Activated naive CD4-positive, alpha-beta T cell treated with anti-CD3 and anti-CD28 coated beads, Interleukin-2, amount 50 U/mL, for 72 hours (primary cell): Measurements from ENCODE around the gene NOX5. TPM values are rescaled to one million over a fixed set of nuclear protein-coding genes. Genes with fewer than 3 reads are reported as not detected.

Experiments
- ATAC-seq, 2 donors: fragments of 150-1000 bp; cut with Tn5 transposase; 2 replicates each; pipeline ENCODE4 v1.10.0; 2021; ENCODE audit warnings: mild to moderate bottlenecking in 2 of 2, moderate library complexity in 2 of 2
- DNase-seq, 2 donors: peaks; one replicate each; pipeline ENCODE4 v3.0.0; 2021 to 2022; ENCODE audit warnings: low spot score in 2 of 2
- H3K27ac Mint-ChIP-seq, 2 donors: one replicate each; pipeline ENCODE4 v1.8.0; 2022; ENCODE audit warnings: mild to moderate bottlenecking in 2 of 2, mixed read lengths in 2 of 2
- H3K36me3 Mint-ChIP-seq, 2 donors: one replicate each; pipeline ENCODE4 v1.8.0; 2022; ENCODE audit warnings: mixed read lengths in 2 of 2
- H3K9me3 Mint-ChIP-seq, 2 donors: one replicate each; pipeline ENCODE4 v1.8.0; 2022; ENCODE audit warnings: mixed read lengths in 2 of 2
- total RNA-seq, 2 donors: library from RNA; stranded (reverse); gene quantifications; one replicate each; pipeline ENCODE4 v1.2.3, GENCODE V29; 2022

NOX5 gene
- total RNA-seq, 2 donors from 2014 or later, result 0.23 TPM; not detected in 1

DNA sequence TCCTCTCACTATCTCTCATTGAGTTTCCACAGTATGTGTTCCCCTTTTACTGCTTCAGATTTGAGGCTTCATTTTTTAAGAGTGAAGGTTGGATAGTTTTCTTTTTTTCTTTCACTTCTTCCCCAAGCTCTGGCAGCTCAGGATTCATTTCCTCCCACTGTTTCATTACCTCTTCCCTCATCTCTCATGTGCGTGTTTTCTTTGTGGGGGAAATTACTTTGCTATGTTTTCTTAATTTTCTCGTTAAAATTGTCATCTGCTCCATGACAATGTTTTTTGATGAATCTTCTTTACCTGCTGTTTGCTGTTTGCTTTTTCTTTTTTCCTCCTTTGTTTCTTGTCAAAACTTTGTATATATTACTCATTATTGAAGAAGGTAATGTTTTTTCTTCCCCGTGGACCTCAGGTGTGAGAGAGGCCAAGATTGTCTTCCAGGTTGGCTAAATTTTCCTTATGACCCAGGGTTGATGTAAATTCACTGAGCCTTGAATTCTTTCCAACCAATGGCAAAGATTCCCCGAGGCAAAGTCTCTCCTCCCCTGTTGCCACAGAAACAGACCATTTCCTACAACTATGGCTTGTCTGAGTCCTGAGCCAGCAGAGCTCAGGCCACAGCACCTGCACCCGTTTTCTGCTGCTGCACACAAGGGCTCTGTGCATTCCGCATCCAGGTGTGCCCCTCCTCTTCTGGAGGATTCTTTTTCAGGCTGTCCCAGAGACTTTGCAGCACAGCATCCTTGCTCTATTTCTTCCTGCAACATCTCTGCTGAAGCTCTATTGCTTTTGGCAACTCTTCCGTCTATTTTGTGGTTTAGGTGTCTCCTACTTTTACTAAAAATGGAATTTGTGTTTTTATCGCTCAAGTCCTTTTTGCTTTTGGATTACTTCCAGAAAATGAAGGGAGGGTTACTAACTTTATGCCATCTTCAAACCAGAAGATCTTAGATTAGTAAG lies 66.1 kb downstream of the NOX5 start:
- H3K9me3 Mint-ChIP-seq, result no peaks in the 10 kb centered on the region

DNA sequence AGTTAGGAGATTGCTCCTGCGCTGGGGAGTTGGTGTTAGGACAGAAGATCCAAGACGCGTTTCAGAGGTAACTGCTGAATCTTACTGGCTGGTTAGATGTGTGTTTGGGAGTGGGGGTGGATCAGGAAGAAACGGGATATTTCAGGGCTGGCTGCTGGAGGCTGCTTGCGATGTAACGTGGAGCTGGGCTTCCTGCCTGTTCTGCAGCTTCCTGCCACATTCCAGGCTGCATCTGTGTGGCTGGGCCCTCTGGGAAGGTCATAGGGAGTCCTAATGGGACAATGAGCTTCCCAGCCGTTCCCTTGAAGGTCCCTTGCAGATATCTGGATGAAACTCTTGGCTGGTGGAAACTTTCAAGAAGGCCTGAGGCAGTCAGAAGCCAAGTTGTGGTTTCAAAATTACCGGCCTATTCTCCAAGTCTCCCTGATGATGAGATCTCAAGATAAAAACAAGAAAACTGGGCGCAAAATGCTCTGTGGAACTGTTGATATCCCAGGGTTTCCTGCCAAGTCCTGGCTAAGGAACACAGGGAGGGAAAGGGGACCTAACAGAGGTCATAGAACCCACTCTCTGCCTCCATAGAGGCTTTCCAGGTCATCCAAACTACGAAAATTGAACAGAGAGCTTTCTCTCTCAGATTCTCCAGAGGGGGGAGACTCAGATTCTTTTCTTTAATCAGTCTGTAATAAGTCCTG lies 67.0 kb downstream of the NOX5 start:
- Mint-ChIP-seq H3K27ac (peak overlapping the region in 1 of 2 donors; percentile 67), H3K9me3 (no peaks in the 10 kb centered on the region), H3K36me3 (no peaks in the 10 kb centered on the region)
- ATAC-seq (no peak), DNase-seq (no peak)

More for the DNA sequence above, 66.1 kb downstream of the NOX5 start:
- Mint-ChIP-seq H3K36me3 (no peaks in the 10 kb centered on the region), H3K27ac (peak overlapping the region in 1 of 2 donors; percentile 67)
- ATAC-seq (no peak), DNase-seq (no peak)

DNA sequence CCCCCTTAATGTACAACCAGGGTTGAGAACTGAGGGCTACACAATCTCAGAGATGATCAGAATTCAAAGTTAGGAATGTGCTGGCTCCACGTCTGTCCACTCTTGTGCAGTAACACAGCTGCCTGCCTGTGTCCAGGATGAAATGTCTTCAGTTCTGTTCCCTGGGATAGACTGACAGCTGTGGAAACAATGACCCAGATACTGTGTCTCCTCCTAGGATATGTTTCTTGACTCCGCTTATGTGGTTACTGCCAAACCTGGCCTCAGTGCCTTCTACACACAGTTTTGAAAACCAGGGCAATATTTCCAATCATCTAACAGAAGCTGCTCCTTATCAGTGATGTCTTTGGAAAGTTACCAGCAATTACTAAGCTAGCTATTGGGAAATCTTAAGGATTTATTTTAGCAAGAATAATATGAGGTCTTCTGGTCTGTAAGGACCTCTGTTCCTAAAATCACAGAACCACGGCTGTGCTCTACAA lies 67.6 kb downstream of the NOX5 start:
- DNase-seq, result no peak
- H3K9me3 Mint-ChIP-seq, result no peaks in the 10 kb centered on the region
- no peak for ATAC-seq
- H3K27ac Mint-ChIP-seq, result no peak overlapping the region
- H3K36me3 Mint-ChIP-seq, result no peaks in the 10 kb centered on the region

DNA sequence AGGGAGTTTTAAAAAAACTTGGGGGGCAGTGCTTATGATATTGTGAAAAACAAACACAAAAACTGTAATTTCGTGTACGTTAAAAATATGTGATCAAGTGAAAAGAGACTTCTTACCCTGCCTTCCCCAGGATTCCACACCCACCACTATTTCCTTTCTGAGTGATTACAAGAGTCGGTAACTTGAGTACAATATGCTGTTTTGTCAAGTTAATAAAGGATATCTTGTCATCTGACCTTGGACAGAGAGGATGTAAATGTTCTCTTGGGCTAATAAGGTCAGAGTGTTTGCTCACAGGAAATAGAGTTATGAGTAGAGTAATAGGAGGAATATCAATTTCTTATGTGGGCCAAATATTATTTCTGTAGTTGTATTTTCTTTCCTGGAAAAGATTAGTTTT lies 68.1 kb downstream of the NOX5 start:
- no peak overlapping the region for H3K27ac Mint-ChIP-seq
- DNase-seq (no peak), ATAC-seq (no peak)
- H3K36me3 Mint-ChIP-seq, result no peaks in the 10 kb centered on the region
- H3K9me3 Mint-ChIP-seq, result no peaks in the 10 kb centered on the region

DNA sequence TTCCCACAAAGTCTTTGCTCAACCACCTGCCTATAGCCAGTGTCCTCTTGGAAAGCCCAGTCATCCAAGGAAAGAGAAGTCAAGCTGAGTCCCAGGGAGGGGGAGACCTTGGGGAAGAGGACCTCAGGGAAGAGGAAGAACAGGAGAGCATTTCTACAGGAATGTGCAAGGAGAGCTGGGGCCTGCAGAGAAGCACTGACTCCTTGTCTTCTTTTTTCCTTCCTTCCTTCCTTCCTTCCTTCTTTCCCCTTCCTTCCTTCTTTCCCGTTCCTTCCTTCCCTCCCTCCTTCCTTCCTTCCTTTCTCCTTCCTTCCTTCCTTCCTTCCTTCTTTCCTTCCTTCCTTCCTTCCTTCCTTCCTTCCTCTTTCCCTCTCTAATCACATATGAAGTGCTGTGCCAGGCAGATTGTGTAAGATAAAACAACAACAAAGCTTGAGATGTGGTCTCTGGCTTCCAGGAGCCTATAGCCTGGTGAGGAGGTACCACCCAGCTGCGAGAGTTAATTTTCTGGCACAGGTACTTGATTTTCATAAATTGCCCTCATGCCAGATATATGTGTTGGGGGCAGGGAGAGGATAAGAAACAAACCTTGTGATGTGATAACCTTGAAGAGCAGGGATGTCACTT lies 70.0 kb downstream of the NOX5 start:
- H3K9me3 Mint-ChIP-seq, result no peaks in the 10 kb centered on the region
- no peak overlapping the region for H3K27ac Mint-ChIP-seq
- H3K36me3 Mint-ChIP-seq, result no peaks in the 10 kb centered on the region
- no peak for ATAC-seq
- DNase-seq, result no peak

DNA sequence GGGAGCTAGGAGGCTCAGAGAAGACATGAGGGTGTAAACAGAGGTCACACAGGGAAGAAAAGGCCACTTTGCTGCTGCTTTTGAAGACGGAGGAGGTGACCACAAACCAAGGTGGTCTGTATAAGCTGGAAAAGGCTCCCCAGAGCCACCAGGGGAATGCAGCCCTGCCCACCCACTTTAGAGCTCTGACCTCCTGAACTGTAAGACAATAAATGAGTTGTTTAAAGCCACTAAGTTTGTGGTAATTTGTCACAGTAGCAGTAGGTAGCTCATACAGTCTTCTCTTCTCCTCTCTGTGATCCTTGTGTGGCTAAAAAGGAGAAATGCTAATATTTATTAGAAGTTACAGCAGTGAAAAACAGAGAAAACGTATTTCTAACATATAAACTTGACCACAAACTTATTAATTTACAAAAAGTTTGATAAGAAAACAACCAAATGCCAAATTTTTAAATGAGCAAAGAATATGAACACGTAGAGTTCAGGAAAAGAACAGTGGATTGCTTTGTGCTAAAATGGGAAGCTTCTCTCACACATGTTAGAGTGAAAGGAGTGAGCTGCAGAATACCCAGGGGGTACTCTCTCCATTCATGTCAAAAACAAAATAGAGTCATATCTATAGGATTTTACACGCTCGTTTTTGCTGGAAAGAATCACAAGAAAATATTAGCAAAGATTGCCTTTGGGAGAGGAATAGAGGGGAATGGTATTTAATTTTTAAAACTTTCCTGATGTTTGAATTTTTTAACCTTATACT lies 71.0 kb downstream of the NOX5 start:
- DNase-seq (no peak), ATAC-seq (no peak)
- Mint-ChIP-seq H3K9me3 (no peaks in the 10 kb centered on the region), H3K36me3 (no peaks in the 10 kb centered on the region), H3K27ac (no peak overlapping the region)

DNA sequence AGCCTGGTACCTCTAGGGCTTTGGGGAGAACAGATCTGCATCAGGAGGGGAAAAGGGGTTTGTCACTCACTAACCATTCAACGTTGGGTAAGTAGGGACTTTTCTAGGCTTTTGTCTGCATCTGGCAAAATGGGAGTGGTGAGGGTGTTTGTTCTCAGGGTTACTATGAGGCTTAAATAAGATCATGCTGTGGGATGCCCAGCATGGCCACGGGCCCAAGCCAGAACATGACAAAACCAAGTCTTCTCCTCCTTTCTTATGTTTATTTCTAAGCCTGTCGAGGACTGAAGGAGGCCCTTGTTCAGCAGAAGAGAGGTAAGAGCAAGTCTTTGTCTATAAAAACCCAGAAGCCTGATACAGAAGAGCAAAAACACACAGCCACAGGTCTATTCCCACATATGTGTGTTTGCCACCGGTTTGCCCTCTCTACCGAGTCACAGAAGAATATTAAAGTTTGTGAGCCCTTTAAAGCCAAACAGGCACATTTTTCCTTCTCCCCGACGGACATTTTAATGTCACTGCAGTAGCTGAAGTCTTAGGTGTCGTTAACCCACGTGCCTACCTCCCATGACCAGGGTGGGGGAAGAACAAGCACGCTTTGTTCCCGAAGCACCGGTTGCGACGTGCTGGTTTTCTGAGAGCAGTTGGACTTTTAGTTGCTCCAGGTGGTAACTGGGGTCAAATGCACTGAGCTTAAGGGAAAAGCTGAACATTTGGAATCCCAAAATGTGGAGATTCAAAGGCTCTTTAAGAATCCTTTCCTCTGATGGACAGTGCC lies 72.1 kb downstream of the NOX5 start:
- DNase-seq, result no peak
- H3K27ac Mint-ChIP-seq, result no peak overlapping the region
- no peaks in the 10 kb centered on the region for H3K36me3 Mint-ChIP-seq
- no peak for ATAC-seq
- H3K9me3 Mint-ChIP-seq, result no peaks in the 10 kb centered on the region

DNA sequence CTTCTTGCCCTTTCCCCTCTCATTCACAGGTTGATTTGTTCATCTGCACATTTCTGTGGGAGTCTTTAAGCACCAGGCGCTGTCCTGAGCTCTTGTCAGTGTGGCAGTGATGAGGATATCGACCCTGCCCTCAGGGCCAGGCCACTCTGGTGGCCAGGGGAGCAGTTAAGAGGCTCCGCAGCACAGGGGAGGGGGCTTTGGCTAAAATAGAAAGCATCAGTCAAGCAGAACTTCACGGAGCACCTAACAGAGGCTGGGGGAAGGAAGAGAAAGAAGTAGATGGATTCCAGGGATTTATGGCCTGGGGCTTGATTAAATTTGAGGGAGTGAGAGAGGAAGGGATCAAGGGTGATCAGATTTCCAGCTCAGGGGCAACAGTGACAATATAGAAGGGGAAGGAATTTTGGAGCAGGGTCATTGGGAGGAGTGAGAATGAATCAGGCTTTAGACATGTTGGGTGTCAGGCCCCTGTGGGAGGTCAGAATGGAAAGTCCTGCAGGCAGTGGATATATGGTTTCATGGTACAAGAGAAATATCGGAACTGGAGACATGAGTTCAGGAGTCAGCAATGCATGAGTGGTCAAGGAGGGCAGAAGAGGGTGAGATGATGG lies 73.0 kb downstream of the NOX5 start:
- DNase-seq (no peak), ATAC-seq (no peak)
- Mint-ChIP-seq H3K27ac (no peak overlapping the region), H3K9me3 (no peaks in the 10 kb centered on the region), H3K36me3 (no peaks in the 10 kb centered on the region)

DNA sequence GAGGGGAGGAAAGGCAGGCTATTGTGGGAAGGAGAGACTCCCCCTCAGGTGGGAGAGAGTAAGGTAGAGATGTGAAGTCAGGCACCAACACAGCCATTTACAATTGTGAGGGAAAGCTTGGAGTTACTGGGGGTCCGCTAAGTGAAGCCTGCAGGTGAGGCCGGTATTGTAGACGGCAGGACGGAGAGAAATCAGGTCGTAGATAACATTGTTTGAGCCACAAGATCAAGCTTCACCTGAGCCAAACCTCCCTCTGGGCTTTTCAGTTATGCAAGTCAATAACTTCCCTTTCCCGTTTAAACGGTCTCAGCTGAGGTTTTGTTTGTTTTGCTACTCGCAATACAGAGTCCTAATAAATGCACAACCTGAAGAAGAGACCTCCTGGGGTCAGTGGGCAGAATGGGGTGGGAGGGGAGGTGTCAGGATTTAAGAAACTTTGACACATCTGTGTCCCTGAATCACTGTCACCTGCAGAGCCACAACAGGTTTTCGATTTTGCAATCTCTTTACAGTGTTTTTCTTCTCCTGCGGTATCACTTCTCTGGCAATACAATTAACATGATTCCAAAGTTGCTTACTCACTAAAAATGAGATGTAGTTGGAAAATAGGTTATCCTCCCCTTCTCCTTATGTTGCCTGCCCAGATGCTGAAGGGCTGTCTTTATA lies 73.9 kb downstream of the NOX5 start:
- Mint-ChIP-seq H3K27ac (no peak overlapping the region), H3K9me3 (no peaks in the 10 kb centered on the region), H3K36me3 (no peaks in the 10 kb centered on the region)
- DNase-seq, result no peak
- ATAC-seq, result no peak

DNA sequence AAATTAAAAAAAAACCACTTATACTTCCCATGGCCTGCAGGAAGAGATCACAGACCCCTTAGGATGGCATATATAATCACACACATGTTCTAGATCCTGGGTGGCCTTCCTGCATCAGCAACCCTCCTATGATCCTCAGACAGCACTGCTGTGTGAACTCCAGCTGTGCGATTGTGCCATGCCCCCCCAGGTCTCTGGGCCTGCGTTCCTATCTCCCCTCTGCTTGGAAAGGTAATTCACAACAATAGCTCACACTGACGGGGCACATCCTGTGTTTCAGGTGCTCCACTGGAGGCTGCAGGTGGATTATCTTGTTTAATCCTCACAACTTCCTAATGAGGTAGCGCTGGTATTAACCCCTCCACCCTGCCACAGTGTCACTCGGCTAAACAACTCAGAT lies 74.8 kb downstream of the NOX5 start:
- no peaks in the 10 kb centered on the region for H3K9me3 Mint-ChIP-seq
- H3K27ac Mint-ChIP-seq, result no peak overlapping the region
- no peak for DNase-seq
- no peaks in the 10 kb centered on the region for H3K36me3 Mint-ChIP-seq
- ATAC-seq, result no peak

DNA sequence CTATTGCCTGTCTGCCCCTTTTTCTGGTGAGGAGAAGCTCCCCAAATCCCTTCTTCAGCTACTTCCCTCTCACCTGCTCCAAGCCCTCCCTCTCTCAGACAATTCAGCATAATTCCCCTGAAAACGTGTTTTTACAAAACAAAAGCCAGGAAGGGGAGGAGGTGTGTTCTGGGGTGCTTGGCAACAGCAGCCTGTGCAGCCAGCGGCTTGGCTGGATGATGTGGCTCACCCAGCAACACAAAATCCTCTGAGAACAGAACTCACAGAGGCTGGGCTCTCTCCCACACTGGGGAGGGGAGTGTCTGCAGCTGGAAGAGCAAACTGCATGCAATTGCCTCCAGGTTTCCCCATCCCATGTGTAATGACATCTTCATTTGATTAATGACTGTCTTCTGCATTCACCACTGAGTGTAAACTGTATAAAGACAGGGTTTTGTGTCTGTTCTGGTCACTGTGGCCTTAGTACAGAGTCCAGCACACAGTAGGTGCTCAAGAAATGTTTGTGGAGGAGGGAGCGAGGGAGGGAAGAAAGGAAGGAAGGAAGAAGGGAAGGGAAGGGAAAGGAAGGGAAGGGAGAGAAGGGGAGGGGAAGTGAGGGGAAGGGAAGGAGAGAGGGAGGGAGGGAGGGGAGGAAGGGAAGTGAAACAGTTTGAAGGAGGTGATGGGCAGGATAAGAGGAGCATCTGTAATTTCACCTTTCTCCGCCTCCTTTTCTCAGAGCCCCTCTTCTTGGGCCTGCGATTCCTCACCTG lies 75.9 kb downstream of the NOX5 start:
- H3K36me3 Mint-ChIP-seq, result no peaks in the 10 kb centered on the region
- no peak for DNase-seq
- no peak for ATAC-seq
- H3K9me3 Mint-ChIP-seq, result no peaks in the 10 kb centered on the region
- no peak overlapping the region for H3K27ac Mint-ChIP-seq

DNA sequence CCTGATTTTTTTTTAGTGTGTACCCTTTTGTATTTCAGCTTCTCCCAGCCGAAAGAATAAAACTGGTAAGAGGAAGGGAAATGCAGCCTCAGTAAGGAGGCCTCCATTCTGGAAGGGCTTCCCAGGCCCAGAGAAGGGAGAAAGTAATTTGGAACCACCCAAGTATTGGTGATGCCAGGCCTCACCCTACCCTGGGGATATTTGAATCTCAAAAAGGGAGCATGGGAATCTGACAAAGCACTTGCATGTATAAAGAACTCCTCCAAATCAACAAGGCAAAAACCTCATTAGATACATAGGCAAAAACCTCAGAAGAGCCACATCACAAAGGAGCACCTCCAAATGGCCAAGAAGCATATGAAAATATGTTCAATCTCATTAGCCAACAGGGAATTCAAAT lies 77.2 kb downstream of the NOX5 start:
- Mint-ChIP-seq H3K36me3 (no peaks in the 10 kb centered on the region), H3K9me3 (no peaks in the 10 kb centered on the region)

DNA sequence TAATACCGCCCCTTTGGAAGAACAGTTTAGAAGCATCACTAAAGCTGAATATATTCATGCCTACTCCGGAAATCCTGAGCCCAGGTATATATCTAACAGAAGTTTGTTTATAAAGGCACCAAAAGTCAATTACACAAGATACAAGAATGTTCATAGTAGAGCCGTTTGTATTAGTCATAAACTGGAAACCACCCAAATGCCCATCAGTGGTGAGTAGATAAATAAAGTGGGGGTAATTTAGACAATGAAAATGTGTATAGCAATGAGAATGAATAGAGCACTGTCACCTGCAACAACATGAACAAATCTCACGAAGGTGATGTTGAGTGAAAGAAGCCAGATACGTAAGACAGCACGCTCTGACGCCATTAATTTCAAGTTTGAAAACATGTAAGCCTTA lies 77.7 kb downstream of the NOX5 start:
- ATAC-seq (no peak), DNase-seq (no peak)
- Mint-ChIP-seq H3K9me3 (no peaks in the 10 kb centered on the region), H3K27ac (no peak overlapping the region), H3K36me3 (no peaks in the 10 kb centered on the region)

More for the DNA sequence above, 77.2 kb downstream of the NOX5 start:
- H3K27ac Mint-ChIP-seq, result no peak overlapping the region
- ATAC-seq (no peak), DNase-seq (no peak)

DNA sequence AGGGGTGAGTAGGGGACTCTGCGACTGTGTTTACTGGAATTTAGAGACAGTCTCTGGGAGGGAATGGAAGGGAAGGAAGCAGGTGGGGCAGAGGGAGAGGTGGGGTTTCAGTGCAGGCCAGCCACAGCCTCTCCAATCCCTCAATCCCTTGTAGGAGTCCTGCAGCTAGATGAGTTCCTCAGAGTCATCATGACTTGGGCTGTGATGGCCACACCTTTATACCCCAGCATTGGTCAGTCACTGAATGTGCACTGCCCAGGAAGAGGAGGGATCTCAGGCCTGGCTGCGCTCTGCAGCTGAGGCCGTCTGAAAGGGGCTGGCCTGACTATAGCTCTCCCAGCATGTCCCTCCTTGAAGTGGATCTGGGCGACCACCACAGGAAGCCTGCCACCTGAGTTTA lies 78.6 kb downstream of the NOX5 start:
- ATAC-seq (no peak), DNase-seq (no peak)
- Mint-ChIP-seq H3K27ac (no peak overlapping the region), H3K9me3 (no peaks in the 10 kb centered on the region), H3K36me3 (no peaks in the 10 kb centered on the region)
